Cortex of kidney (tissue), 1 donor: ENCODE data around the gene BLMH.

Experiments
- DNase-seq: peaks from one replicate; lab custom pipeline; 2025; lab: John Stamatoyannopoulos, UW

The BLMH gene

DNA sequence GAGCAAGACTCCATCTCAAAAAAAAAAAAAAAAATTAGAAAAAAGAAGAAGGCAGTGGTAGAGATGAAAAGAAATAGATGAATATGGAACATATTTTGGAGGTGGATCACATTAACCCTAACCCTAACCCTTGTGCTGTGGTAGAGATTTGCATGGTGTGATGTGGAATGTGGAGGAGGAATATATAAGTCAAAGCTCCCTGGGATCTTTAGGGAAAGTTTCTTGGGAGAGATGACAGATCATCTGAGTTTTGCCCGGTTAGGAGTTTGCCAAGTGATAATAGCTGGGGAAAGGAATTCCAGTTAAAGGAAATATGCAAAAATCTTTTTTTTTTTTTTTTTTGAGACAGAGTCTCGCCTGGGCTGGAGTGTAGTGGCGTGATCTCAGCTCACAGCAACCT, 13.0 kb upstream of the BLMH start:
- no peak for DNase-seq

DNA sequence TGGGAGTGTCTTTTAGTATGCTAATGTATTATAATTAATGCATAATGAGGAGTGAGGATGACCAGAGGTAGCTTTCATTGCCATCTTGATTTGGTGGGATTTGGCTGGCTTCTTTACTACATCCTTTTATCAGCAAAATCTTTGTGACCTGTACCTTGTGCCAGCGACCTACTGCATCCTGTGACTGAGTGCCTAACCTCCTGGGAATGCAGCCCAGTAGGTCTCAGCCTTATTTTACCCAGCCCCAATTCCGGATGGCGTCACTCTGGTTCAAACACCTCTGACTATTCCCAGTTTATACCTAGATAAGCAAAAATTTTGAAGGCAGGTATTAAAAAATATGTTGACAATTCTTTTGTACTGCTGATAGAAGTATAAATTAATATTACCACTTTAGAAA, 10.5 kb upstream of the BLMH start:
- DNase-seq = no peak

DNA sequence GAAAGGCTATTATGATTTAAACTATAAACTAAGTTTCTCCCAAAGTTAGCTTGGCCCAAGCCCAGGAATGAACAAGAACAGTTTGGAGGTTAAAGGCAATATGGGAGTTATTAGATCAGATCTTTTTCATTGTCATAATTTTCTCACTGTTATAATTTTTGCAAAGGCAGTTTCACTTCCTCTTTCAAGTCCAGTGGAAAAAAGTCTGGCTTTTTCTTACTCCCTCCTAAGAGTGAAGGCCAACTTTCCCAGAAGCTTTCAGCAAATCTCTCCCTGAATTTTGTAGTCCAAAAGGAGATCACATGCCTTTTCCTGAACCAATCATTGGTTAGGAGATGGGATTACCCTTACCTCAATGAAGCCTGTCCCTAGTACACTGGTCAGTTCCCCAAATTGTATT, 9.1 kb upstream of the BLMH start:
- DNase-seq = no peak

GRCh38 chr17:30299000-30299399, 7.3 kb upstream of the BLMH start:
- no peak for DNase-seq

DNA sequence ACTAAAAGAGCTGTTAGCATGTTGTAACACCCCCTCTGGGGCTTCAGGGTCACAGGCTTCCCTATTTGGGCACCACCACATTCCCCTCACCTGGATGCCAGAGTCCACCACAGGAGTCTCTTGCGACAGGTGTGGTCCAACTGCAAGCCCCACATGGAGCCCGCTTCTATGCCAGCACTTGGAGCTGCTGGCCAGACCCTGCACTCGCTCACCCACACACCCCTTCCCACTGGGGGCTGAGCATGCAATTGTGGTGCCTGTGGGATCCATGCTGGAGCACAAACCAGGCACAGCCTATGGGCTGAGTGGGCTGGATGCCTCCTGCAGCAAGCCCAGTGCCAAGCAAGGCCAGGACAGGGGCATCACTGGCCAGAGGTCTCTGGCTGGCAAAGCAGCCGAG, 6.0 kb upstream of the BLMH start:
- DNase-seq = no peak

DNA sequence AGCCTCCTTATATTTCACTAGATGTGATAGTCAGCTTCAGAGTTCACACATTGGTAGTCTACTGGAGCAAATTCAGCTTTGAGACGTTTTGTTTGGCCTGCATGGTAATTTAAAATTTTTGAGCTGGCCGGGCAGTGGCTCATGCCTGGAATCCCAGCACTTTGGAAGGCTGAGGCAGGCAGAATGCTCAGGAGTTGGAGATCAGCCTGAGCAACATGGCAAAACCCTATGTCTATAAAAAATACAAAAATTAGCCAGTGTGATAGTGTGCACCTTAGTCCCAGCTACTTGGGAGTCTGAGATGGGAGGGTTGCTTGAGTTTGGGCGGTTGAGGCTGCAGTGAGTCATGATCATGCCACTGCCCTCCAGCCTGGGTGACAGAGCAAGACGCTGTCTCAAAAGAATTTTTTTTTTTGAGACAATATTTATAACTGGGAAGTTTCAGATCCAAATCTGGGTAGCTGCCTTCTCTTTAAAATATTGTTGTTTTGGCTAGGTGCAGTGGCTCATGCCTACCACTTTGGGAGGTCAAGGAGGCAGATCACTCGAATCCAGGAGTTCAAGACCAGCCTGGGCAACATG, 4.8 kb upstream of the BLMH start:
- DNase-seq = no peak

DNA sequence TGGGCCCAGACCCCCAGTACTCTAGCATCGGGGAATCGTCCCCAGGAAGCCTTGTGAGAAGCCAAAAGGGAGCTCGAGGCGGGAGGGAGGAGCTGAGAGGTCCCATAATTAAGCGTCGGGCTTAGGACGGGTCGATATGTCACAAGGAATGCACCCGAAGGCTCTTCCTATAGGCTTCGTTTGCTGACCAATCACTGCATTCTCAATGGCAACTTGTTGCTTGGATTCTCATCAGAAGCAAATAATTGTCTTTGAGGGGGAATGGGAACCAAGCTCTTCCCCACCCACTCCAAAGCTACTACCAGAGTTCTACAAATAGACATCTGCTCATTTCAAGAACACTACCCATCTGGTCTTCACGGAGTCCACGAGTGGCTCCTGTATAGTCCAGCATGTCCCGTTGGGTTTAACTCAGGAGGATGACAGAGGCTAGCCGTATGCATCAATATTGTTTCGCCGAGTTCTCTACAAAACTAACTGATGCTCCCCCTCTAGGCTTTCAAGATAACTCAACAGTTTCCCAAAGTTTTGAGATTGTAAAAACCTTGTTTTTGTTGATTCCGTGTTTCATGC, 628 bp upstream of the BLMH start:
- DNase-seq = no peak

DNA sequence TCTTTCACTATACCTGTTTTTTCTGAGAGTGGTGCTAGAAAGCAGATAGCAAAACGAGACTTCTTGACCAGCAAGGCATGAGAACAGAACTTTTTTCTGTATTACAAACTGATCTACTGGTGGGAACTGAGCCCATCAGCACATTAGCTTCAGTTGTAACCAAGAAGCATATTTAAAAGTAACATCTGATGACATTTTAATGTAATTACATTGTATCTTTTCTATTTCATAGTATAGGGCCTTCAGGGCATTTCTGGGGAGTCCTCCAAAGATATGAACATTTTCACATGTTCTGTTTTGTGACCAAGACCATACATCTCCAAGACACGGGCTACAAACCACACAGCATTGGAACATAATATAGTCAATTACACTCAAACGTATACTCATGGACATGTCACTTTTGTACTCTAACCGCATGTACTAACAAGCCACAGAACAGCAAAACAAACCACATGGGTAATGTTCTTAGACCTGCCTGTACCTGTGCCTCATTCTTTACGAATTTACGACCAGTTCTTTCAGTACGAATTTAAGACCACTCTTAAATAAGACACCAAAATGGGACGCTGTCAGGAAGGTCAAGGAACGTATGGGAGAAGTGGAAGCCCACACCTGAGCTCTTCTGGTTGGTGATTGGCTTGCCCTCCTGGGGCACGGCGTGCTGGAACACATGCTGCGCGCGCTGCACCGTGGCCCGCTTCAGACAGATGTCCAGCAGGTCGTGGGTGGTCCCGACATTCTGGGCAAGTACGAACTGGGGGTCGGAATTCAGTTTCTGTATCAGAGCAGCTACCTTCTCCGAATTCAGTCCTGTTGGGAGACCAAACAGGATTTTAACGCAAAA, 825 bp downstream of the BLMH start:
- no peak for DNase-seq

- no peak for DNase-seq
Observed at GRCh38 chr17:30290077-30290476, 1.7 kb downstream of the BLMH start.

DNA sequence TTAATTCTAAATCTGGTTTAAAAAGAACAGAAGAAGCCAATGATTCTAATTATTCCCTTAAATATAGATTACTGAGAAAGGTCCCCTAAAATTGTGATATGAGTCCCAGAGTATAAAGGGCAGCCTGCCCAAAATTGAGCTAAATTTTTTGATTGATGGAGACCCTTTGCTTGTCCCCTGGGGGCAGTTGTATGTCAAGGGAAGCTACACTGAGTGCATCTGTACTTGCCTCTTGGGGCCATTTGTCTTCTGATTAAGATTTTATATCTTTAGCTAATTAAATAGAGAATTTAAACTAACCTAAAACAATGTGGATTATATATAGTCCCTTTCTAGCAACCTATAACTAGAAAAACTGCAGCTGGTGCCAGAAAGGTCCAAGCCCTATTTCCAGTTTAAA, 12.6 kb downstream of the BLMH start:
- DNase-seq = no peak

- no peak for DNase-seq
Observed at GRCh38 chr17:30278032-30278431, 13.7 kb downstream of the BLMH start.

DNA sequence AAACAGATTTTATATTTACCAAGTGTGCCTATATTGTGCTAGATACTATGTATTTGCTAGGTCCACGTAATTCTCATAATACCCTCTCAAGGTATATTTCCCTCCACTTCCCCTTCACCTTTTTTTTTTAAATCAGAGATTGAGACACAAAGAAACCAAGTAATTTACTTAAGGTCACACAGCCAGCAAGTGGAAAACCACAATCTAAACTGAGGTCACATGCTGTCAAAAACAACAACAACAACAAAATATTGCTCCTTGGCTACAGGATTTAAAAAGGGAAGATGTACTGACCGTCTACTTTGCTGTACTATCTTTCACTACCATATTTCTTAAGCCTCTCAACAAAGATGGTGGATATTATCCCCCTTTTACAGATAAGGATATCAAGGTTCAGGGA, 15.8 kb downstream of the BLMH start:
- DNase-seq = no peak

DNA sequence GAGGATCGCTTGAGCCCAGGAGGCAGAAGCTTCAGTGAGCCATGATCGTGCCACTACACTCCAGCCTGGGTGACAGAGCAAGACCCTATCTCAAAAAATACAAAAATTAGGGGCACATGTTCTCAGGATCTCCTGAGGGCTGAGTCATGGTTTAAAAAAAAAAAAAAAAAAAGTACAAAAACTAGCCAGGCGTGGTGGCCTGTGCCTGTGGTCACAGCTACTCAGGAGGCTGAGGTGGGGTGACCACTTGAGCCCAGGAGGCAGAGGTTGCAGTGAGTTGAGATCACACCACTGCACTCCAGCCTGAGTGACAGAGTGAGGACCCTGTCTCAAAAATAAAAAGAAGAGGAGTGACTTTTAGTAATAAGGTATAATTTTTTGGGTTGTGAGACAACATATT, 16.9 kb downstream of the BLMH start:
- no peak for DNase-seq

DNA sequence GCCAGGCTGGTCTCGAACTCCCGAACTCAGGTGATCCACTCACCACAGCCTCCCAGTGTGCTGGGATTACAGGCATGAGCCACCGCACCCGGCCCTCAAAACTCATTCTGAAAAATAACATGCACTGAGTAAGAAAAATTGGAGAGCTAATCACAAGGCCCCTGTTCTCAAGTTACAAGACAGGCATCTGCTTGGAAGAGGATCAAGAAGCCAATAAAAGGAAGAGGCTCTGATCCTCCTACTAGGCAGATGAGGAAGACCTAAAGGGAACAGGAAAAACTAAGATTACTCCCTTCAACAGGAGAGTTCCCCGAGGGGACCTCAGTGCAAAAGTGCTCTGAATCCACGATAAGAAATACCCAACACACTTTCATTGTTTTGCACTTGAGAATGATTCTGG, 18.4 kb downstream of the BLMH start:
- no peak for DNase-seq

DNA sequence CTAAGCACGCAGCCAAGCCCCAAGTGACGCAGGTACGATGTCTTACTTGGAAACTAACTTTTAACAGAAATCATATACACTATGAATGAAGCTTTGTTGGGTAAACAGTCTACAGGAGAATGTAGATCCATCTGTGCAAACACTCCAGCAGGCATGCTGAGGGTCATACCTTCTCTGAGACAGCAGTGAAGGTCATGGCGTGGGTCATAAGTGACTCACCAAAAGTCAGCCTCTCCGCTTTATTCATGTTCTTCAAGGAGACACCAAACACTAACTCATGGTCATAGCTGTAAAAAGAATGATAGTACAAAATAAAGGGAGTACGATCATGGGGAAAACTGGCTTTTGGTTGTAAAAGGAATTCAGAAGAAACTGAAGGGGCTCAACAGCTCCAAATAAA, 20.6 kb downstream of the BLMH start:
- DNase-seq = no peak

GRCh38 chr17:30267625-30268024, 24.1 kb downstream of the BLMH start:
- DNase-seq = no peak

- DNase-seq = no peak
Observed at GRCh38 chr17:30263552-30264333, 28.0 kb downstream of the BLMH start.

DNA sequence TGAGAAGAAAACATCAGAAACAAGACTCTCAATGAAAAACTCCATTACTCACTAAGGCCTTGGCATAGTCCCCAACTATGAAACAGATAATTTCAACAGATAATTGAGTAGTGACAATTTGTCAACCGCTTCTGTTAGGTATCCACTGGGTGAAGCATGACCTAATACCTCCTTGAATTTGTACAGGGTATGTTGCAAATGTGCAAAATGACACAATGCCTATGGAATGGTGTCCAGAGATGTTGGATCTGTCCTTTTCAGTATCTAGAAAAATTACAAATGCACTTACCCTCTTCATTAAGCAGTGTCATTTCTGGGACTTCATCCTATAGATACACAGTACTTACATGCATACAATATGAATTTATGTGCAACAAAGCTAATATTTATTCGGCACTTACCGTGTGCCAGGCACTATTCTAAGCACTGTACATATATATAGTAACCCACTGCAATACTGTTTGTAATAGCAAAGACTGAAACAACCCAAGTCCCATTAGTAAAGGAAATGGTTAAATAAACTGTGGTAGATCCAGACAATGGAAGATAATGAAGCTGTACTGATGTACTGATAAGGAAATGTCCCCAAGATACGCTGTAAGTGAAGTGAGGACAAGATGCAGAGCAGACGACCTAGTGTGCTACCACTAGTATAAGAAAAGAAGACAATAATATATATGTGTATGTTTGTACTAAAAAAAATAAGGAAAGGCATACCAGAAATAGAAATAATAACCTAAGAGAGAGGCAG, 34.8 kb downstream of the BLMH start:
- DNase-seq = no peak

- no peak for DNase-seq
Observed at GRCh38 chr17:30254150-30254549, 37.6 kb downstream of the BLMH start.

- no peak for DNase-seq
Observed at GRCh38 chr17:30253312-30253711, 38.4 kb downstream of the BLMH start.

DNA sequence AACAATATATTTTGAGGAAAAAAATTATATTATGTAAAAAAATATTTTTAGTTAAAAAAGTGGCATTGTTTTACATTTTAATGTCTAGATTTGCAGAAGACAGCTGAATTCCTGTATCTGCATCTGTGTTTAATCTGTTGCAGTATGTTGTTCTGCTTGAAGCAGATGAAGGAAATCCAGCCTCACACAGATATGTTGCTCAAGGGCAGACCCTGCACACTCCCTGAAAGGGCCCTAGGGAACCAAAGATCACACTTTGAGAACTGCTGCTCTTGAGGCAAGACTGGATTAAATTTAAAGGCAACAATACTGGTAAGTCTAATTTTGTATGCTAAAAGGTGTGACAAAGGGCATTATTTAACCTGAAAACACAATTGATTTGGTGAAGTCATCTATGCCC, 39.8 kb downstream of the BLMH start:
- DNase-seq = no peak

DNA sequence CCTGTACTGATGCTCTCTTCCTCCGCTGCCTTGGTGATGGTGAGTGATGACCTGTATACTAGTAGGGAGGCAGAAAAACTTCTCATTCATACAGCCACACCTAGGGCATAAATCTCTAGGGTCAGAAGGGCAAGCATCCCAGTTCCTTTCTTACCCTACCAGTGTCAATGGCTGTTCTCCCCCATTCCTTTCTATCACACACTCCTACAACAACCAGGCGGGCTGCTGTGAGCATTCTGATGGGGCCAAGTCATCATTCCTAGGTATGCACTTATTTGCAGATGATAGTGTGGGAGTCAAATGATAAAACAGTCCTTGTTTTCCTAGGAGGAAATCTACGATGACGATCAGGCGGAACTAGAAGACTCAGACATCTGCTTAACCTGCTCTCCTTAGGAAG, 42.3 kb downstream of the BLMH start:
- no peak for DNase-seq
